Upper lobe of left lung (tissue), 4 donors: ENCODE data around the gene NECTIN2.
"Not testable (repeated sequence)": the region's sequence is repeated elsewhere in the genome, so short reads cannot be mapped to it uniquely, and the experiment has no call there.

ENCODE experiments used
- CTCF ChIP-seq, 6 experiments: fragments of 450-650 bp in 4 of 6; fragments of 200-600 bp in 2 of 6; sonication (generic) in 2 of 6; IDR thresholded peaks; one replicate each; pipeline ENCODE4 v1.5.1; 2016 to 2019; ENCODE audit warnings: antibody characterized with exemption in 6 of 6
- POLR2AphosphoS5 ChIP-seq, 2 donors: sonication (generic); formaldehyde crosslinking; IDR thresholded peaks; one replicate each; pipeline ENCODE4 v1.5.1; 2017; ENCODE audit warnings: antibody characterized with exemption in 2 of 2

DNA sequence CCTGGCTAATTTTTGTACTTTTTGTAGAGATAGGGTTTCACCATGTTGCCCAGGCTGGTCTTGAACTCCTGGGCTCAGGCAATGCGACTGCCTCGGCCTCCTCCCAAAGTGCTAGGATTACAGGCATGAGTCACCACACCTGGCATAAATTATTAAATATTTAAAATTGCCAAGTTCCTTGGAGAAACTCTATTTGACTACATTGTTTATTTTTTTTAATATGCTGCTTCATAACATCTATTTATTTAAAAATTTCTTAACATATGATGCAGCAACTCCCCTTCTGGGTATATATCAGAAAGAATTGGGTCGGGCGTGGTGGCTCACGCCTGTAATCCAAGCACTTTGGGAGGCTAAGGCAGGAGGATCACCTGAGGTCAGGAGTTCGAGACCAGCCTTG is 13.2 kb upstream of the NECTIN2 start:
- not testable (repeated sequence) for TF ChIP-seq CTCF, POLR2AphosphoS5 (IDR thresholded peaks at IDR 0.05)
